ENCODE measurements around the gene DOCK4.

The DOCK4 gene

DNA sequence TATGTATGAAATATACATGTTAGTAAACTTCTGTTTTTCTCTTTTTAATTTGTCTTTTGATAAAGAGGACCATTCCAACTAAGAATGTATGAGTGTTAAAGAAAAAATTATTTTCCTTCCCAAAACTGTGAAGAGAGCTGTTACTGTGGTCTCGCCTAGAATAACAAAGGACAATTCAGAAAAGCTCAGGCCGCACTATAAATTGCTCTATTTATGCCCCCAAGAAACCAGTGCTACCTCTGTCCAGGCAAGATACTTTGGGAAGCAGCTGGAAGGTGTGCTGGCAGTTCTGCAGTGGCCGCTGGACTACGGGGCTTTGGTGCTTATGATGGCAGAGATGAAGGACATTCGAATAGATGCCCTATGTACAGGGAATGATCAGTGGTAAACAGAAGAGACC is 252.1 kb downstream of the DOCK4 start:
- TF ChIP-seq, protein P1, sequence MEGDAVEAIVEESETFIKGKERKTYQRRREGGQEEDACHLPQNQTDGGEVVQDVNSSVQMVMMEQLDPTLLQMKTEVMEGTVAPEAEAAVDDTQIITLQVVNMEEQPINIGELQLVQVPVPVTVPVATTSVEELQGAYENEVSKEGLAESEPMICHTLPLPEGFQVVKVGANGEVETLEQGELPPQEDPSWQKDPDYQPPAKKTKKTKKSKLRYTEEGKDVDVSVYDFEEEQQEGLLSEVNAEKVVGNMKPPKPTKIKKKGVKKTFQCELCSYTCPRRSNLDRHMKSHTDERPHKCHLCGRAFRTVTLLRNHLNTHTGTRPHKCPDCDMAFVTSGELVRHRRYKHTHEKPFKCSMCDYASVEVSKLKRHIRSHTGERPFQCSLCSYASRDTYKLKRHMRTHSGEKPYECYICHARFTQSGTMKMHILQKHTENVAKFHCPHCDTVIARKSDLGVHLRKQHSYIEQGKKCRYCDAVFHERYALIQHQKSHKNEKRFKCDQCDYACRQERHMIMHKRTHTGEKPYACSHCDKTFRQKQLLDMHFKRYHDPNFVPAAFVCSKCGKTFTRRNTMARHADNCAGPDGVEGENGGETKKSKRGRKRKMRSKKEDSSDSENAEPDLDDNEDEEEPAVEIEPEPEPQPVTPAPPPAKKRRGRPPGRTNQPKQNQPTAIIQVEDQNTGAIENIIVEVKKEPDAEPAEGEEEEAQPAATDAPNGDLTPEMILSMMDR (conservative IDR thresholded peaks at IDR 0.05), result no peak
- TF ChIP-seq ZFX (IDR thresholded peaks at IDR 0.05), result no peak
- no peak overlapping the region for H3K27ac ChIP-seq

- TF ChIP-seq, protein P1 (conservative IDR thresholded peaks at IDR 0.05), result peak; percentile 53
- no peak for TF ChIP-seq ZFX (IDR thresholded peaks at IDR 0.05)
- no peak overlapping the region for H3K27ac ChIP-seq
Observed at GRCh38 chr7:111953611-111954010, 252.6 kb downstream of the DOCK4 start.

GRCh38 chr7:111952783-111953182 is 253.4 kb downstream of the DOCK4 start:
- TF ChIP-seq ZFX (IDR thresholded peaks at IDR 0.05), result no peak
- TF ChIP-seq, protein P1 (conservative IDR thresholded peaks at IDR 0.05), result no peak
- no peak overlapping the region for H3K27ac ChIP-seq

DNA sequence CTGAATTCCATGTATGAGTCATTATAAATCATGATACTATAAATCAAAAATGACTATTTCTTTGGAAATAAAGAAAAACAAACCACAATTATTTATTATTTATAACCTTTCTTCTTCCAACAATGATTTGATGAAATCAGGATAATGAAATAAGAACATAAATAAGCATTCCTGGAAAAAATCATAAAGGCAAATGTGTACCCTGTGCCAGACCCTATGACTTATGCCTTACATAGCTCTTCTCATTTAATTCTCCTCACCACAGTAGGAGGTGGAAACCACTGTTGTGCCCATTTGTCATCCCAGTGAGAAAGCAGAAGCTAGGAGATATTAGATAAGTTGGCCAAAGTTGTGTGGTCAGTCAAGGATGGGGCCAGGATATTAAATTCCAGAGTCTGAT is 255.1 kb downstream of the DOCK4 start:
- no peak overlapping the region for H3K27ac ChIP-seq
- TF ChIP-seq ZFX (IDR thresholded peaks at IDR 0.05), result no peak
- TF ChIP-seq, protein P1 (conservative IDR thresholded peaks at IDR 0.05), result no peak

- TF ChIP-seq ZFX (IDR thresholded peaks at IDR 0.05), result no peak
- TF ChIP-seq, protein P1 (conservative IDR thresholded peaks at IDR 0.05), result no peak
- no peak overlapping the region for H3K27ac ChIP-seq
Observed at GRCh38 chr7:111942450-111943081, 263.6 kb downstream of the DOCK4 start.

DNA sequence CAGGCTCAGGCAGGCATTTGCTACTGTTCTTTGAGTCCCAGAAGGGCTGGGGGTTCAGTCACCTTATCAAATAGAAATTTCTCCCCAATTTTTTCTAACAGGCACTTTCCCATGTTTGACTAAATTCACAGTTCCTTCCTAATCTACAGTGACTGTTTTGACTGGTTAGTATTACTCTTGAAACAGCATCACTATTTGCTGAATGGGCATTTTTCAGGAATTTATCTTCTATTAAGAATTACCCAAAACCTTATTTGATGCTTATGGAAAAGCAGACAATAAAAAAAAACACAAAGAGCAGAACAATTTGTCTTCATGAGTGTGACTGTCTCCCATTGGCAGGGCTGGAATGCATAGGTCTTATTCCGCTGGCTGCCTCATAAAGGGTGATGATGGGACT is 269.0 kb downstream of the DOCK4 start:
- TF ChIP-seq, protein P1 (conservative IDR thresholded peaks at IDR 0.05), result no peak
- TF ChIP-seq ZFX (IDR thresholded peaks at IDR 0.05), result no peak
- H3K27ac ChIP-seq, result no peak overlapping the region

DNA sequence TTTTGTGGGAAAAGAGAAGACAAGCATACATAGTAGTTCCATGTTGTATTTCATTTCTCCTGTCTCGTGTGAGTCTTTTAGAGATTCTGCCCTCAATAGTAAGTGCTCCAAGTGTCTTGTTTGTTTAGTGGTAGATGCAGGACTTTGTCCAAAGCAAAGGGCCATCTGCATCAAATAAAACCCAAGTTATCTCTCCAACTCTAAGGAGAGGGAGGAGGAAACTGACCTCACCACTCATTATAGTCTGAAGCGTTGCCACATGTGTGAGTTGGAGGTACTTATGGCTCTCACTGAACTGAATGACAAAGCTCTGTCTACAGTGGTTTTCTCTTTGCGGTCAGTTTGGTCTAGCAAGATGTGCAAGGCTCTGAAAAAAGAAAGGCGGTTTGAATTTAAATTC is 272.6 kb downstream of the DOCK4 start:
- no peak overlapping the region for H3K27ac ChIP-seq
- TF ChIP-seq, protein P1 (conservative IDR thresholded peaks at IDR 0.05), result no peak
- no peak for TF ChIP-seq ZFX (IDR thresholded peaks at IDR 0.05)

Data from C4-2B (cell line).